Stimulated activated CD8-positive, alpha-beta memory T cell treated with anti-CD3 and anti-CD28 coated beads, Interleukin-4, amount 100 ng/mL, for 1 hour (primary cell): ENCODE data around the gene LAMC2.

Experiments
- DNase-seq, 2 donors: peaks; one replicate each; pipeline ENCODE4 v3.0.0-alpha.2; 2020; ENCODE audit warnings: low read depth in 2 of 2, low spot score in 1 of 2

The LAMC2 gene

DNA sequence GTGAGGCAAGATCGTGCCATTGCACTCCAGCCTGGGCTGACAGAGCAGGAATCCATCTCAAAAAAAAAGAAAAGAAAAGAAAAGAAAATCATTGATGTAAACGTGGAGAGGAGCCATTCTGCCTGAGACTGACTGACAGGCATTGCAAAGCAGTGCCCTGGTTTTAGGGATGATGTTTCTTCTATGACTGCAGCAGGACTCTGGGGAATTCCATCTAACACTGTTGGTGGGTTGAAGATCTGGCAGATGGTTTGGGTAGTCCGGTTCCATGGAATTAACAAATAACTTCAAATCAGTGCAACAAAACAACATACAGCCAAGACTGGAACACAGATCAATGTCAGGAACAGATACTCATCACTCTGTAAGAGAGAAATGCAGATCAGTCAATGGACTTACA, 17.8 kb upstream of the LAMC2 start:
- no peak for DNase-seq

GRCh38 chr1:183173828-183174227, 12.2 kb upstream of the LAMC2 start:
- no peak for DNase-seq

DNA sequence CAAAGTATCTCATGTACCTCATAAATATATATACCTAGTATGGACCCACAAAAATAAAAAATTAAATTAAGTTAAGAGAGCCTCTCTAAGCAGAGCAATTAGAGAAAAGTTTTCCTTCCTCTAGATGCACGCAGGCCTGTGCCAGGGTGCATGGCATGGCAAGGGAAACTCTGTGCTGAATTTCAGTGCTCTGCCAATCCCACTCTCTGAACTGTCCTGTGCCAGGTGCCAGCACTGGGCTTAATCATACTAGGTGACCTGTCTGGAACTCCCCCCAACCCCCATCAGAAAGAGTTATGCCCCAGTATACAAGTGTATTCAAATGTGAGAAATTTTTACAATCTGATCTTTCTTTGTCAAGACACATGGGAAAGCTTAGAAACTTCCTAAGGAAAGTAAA, 10.4 kb upstream of the LAMC2 start:
- DNase-seq = no peak

DNA sequence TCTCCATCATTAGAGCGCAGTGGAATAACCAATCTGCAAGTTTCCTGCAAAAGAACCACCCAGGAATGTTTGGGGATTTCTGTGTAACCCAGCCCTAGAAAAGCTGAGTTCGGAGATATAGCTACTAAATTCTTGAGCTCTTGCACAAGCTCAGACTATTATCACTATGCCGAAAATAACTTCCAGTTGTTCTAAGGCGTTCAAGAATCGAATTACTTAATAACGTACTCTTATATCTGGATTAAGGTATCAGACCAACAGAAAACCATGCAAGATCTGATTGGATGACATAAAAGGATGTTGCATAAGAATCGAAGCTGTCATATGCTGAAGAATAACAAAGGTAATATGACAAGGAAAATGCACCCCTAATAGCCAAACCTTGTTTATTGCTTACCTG, 7.5 kb upstream of the LAMC2 start:
- no peak for DNase-seq

- no peak for DNase-seq
Observed at GRCh38 chr1:183179033-183179432, 7.0 kb upstream of the LAMC2 start.

DNA sequence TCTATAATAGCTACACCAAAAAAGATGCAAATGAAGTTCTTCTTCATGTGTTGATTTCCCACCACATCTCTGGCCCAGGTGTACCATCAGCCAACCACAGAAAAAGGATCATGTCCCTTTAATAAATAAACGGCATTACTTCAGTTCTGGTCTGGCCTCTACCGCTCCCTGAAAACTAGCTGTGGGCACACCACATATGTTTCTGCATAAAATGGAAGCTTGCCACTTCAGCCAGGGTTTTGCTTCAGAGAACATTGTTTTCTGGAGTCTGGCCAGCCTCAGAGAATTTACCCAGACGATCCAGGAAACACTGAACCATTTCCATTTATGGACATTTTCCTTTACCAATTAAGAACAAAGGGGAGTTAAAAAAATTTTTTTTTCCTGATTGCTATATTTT, 5.8 kb upstream of the LAMC2 start:
- no peak for DNase-seq

GRCh38 chr1:183180634-183181056, 5.4 kb upstream of the LAMC2 start:
- no peak for DNase-seq

GRCh38 chr1:183186841-183187240, 777 bp downstream of the LAMC2 start:
- no peak for DNase-seq

- no peak for DNase-seq
Observed at GRCh38 chr1:183188240-183188639, 2.2 kb downstream of the LAMC2 start.

DNA sequence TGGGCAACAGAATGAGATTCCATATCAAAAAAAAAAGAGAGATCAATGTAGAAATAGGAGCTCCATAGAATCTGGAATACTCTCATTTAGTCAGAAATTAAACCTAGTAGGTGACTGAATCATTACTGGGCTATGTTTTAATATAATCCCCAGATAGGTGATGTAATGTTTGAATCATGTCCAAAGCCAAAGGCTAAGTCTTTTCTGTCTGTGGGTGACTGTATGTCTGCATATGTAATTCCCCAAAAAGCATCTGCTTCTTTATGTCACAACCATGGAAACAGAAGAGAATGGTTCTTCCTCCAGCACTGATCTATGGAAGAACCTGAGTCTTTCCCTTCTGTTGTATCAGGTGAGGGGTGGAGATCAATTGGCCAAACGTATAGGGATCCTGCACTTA, 5.8 kb downstream of the LAMC2 start:
- no peak for DNase-seq

GRCh38 chr1:183193963-183194525, 8.0 kb downstream of the LAMC2 start:
- DNase-seq = no peak

DNA sequence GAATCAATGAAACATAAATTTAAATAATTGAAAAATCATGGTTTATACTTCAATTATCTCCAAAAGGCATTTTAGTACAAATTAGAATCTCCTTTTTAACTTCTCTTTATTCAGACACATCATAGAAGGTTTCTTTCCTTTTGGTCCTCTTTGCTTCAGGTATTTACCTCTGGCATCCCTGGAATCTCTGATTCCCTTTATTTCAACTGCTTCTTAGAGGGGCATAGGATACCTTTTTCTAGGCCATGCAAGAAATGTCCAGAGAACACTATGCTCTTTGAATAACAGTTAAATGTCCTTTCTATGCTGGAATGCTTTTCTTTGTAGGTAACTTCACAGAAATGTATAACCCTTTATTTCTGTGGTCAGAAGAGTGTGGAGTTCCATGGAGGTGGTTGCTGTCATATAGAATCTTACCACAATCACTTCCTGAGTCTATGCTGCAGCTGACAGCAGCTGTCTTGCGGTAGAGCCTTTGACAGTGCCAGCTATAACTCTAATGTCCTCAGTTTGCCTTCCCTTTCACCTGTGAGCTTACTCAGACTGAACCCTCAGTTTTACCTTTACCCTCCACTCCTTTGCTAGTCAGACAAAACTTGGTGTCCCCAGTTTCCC, 8.6 kb downstream of the LAMC2 start:
- DNase-seq = no peak

GRCh38 chr1:183195142-183195574, 9.1 kb downstream of the LAMC2 start:
- no peak for DNase-seq

GRCh38 chr1:183197762-183198161, 11.7 kb downstream of the LAMC2 start:
- no peak for DNase-seq

GRCh38 chr1:183198463-183198862, 12.4 kb downstream of the LAMC2 start:
- DNase-seq = no peak

DNA sequence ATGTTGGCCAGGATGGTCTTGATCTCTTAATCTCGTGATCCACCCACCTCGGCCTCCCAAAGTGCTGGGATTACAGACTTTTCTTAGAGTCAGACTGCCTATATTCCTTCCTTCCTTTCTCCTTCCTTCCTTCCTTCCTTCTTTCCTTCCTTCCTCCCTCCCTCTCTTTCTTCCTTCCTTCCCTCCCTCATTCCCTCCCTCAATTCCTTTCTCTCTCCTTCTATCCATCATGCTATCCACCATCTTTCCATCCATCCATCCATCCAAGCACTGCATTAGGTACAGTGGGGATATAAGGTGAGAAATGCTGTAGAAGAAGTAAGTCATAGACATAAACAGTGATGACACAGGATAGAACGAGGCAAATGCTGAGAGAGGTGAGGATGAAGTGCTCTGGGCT, 13.2 kb downstream of the LAMC2 start:
- DNase-seq = no peak

DNA sequence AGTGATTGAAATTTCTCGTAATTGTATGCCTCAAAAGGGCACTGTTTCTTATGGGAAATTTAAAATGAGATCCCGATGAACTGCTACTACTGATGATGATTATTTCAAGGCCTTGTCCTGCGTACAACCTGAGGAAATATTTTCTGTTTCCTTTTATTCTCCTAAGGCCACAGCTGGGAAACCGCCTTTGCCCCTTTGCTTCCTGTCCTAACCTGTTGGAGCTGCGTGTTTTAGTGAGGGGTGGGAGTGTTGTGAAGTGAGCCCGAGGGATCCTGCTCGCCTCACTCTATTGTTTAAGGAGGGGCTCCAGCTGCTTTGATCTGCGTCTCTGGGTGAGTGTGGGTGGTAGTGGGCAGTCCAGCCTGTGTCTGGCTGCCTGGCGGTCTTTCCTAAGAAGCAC, 14.4 kb downstream of the LAMC2 start:
- DNase-seq = no peak

DNA sequence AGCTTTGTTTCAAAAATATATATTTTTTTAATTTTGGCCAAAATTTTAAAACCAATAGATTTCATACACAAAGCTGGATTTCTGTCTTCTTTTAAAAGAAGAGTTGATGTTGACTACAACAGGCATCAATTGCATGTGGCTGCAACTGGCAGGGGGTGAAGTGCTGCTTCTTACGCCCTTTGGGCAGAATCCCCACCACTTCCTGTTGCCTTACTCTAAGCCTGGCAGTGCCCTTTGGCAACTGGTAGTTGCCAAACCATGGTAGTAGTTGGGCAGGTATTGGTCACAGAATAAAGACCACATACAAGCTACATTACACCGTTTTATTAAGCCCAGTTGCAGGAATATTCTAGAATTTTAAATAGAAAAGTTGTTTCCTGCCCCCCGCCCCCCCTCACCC, 17.0 kb downstream of the LAMC2 start:
- DNase-seq = no peak

DNA sequence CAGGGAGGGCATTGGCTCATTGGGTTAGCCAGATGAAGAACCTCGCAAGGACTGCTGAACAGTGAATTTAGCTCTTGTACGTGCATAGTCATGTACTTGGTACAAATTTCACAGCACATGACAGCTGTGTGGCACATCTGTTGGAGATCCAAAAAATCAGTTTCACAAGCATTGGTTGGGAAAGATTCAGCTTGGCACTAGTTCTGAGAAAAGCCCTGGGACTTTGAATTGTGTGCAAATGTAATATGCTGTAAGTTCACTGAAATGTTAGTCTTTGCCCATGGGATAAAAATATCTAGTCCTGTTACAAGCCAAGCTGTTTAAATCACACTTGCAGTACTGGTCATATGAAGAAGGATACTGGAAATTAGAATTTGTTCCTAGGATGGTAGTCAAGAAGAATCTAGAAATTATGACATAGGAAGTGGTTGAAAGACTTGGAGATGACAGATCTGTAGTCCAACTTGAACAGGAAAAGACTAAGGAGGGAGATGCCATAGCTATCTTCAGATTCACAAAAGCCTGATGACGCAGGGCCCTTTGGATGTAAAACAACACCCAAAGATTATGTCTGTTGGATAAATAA, 19.2 kb downstream of the LAMC2 start:
- DNase-seq = no peak

GRCh38 chr1:183206538-183207122, 20.6 kb downstream of the LAMC2 start:
- DNase-seq = no peak

- DNase-seq = no peak
Observed at GRCh38 chr1:183209533-183210158, 23.6 kb downstream of the LAMC2 start.

DNA sequence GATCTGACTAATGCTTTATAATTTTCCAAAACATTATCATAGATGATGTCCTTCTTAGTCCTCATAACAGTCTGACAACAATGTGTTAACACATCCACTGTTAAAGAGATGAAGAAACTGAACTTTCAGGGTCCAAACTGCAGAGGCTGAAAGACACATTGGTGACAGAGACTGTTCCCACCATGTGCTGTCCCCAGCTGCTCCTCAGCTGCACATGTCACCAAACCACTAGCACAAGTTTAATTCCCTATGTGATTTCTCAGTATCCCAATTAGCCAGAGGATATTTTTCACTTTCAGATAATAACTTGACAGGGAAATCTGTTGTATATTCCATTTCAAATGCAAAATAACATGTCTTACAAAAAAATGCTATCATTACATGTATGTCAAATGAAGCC, 24.6 kb downstream of the LAMC2 start:
- no peak for DNase-seq
